Tibial nerve (tissue), 4 donors: ENCODE results near the gene AMPD1. TPM values are rescaled to one million over a fixed set of nuclear protein-coding genes. Genes with fewer than 3 reads are reported as not detected.

Source experiments
- DNase-seq, 2 donors: peaks; one replicate each; pipeline ENCODE4 v3.0.0-alpha.2; 2019; ENCODE audit warnings: low spot score in 2 of 2
- H3K27ac ChIP-seq, 4 donors: fragments of 200-600 bp; sonication (generic) in 3 of 4; one replicate each; pipeline ENCODE4 v1.5.1; 2017 to 2019; ENCODE audit warnings: mild to moderate bottlenecking in 1 of 4
- H3K27me3 ChIP-seq, 2 donors: fragments of 200-600 bp; sonication (generic) in 1 of 2; one replicate each; pipeline versions ENCODE4 v1.5.1 to v1.6.0; 2017 to 2019
- H3K36me3 ChIP-seq, 3 donors: fragments of 200-600 bp; sonication (generic); one replicate each; pipeline ENCODE4 v1.5.1; 2018 to 2019
- H3K4me1 ChIP-seq, 4 donors: fragments of 200-600 bp; sonication (generic) in 3 of 4; one replicate each; pipeline ENCODE4 v1.5.1; 2017 to 2019
- H3K4me3 ChIP-seq, 4 donors: fragments of 200-600 bp; sonication (generic) in 3 of 4; one replicate each; pipeline ENCODE4 v1.5.1; 2017 to 2019; ENCODE audit warnings: mild to moderate bottlenecking in 1 of 4, moderate library complexity in 1 of 4
- H3K9me3 ChIP-seq, 4 donors: fragments of 200-600 bp; sonication (generic) in 3 of 4; one replicate each; pipeline ENCODE4 v1.5.1; 2017 to 2019
- EP300 ChIP-seq, 2 donors: sonication (generic); formaldehyde crosslinking; IDR thresholded peaks; one replicate each; pipeline ENCODE4 v1.6.1; 2017; ENCODE audit warnings: antibody characterized with exemption in 2 of 2, mild to moderate bottlenecking in 1 of 2
- POLR2A ChIP-seq, 2 donors: fragments of 450-650 bp; IDR thresholded peaks; one replicate each; pipeline ENCODE4 v1.6.1; 2017; ENCODE audit warnings: antibody characterized with exemption in 2 of 2, mild to moderate bottlenecking in 2 of 2, moderate library complexity in 2 of 2
- WGBS, 2 donors: methylation state at CpG; one replicate each; pipeline ENCODE4 v1.1.5; 2018; 5-methylcytosine and 5-hydroxymethylcytosine counted together
- total RNA-seq, 4 donors: library from RNA; depleted of rRNA; stranded (reverse); fragments of >200 nt; gene quantifications; one replicate each; pipeline ENCODE4 v1.1.0, GENCODE V29; 2016
- TF ChIP-seq, protein P1 (sequence below), 5 experiments: fragments of 200-600 bp in 3 of 5; fragments of 450-650 bp in 2 of 5; sonication (generic) in 3 of 5; IDR thresholded peaks; one replicate each; pipeline ENCODE4 v1.5.1; 2016 to 2019; ENCODE audit warnings: antibody characterized with exemption in 5 of 5, mild to moderate bottlenecking in 3 of 5, moderate library complexity in 2 of 5

AMPD1 gene
- not detected for total RNA-seq

DNA sequence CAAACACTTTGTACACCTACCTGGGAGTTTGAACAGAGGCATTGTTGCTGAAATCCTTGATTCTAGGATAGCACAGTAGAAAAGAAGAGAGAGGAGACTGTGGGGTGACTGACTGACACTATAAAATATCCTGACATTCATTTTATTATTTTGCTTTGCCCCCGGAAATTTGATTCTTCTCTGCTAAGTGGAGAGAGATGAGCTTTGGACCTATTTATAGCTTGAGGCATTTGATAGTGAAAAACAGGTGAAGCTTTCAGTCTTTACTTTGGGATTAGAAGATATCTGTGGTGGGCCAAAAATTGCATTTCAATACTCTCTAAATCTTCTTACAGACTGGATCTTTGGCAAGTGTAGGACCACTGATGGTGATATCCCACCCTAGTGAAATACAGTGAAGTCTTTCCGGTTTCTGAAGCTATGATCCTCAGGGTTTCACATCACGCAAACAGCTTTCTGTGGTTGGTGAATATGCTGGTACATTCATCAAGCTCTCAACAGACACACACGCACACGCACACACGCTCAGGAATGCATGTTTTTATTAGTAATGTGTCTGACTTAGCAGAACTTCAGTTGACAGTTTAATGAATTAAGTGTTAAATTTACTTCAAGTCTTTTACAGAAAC lies at the start of gene AMPD1:
AMPD1 (minus strand) TSS at position 117 of the 629 bp plus-strand sequence; CDS start at position 42, 75 bp downstream.
- Histone ChIP-seq H3K27me3 (peaks cover 0 to 3% of the 10 kb centered on the region in 2 donors), H3K36me3 (no peaks in the 10 kb centered on the region), H3K27ac (no peak within 1 kb of the TSS), H3K9me3 (no peaks in the 10 kb centered on the region), H3K4me1 (no peaks in the 10 kb centered on the region), H3K4me3 (no peak within 1 kb of the TSS)
- no peak for DNase-seq
- WGBS, 2 donors = 78 to 80% methylated on average over 6 of the region's 6 CpGs
- TF ChIP-seq, protein P1, sequence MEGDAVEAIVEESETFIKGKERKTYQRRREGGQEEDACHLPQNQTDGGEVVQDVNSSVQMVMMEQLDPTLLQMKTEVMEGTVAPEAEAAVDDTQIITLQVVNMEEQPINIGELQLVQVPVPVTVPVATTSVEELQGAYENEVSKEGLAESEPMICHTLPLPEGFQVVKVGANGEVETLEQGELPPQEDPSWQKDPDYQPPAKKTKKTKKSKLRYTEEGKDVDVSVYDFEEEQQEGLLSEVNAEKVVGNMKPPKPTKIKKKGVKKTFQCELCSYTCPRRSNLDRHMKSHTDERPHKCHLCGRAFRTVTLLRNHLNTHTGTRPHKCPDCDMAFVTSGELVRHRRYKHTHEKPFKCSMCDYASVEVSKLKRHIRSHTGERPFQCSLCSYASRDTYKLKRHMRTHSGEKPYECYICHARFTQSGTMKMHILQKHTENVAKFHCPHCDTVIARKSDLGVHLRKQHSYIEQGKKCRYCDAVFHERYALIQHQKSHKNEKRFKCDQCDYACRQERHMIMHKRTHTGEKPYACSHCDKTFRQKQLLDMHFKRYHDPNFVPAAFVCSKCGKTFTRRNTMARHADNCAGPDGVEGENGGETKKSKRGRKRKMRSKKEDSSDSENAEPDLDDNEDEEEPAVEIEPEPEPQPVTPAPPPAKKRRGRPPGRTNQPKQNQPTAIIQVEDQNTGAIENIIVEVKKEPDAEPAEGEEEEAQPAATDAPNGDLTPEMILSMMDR (IDR thresholded peaks at IDR 0.05) = no peak
- no peak for TF ChIP-seq EP300 (IDR thresholded peaks at IDR 0.05)
- no peak for TF ChIP-seq POLR2A (IDR thresholded peaks at IDR 0.05)

DNA sequence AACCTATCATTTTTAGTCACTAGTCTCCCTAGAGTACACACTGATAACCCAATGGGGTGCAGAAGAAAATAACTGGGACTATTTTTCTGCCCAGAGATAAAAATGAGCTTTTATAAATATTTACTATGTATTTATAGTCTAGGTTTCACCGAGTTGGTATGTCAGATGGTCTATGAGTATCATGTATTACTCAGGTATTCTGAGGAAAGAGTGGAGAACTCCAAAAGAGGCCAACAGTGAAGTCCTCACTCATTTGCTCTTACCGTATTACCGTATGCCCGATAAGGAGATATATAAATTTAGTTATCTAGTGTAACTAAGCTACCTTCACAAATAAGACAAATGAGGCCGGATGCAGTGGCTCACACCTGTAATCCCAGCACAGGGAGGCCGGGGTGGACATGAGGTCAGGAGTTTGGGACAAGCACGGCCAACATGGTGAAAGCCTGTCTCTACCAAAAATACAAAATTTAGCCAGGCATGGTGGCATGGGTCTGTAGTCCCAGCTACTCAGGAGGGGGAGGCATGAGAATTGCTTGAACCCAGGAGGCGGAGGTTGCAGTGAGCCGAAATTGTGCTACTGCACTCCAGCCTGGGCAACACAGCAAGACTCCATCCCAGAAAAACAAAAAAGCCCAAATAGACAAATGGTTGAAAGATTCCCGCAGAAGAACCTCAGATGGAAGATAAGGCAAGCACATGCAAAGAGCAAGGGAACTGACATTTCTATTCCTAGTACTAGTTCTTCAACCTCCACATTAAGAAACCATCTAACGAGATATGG lies 46.8 kb upstream of the AMPD1 start:
- H3K27ac ChIP-seq = no peak overlapping the region
- no peak overlapping the region for H3K4me3 ChIP-seq
- 93 to 97% methylated on average over 11 of the region's 11 CpGs for WGBS, 2 donors
- DNase-seq = no peak
- no peaks in the 10 kb centered on the region for H3K27me3 ChIP-seq
- H3K36me3 ChIP-seq = peaks cover 0 to 53% (median 0%) of the 10 kb centered on the region in 3 donors
- no peak for TF ChIP-seq POLR2A (IDR thresholded peaks at IDR 0.05)
- TF ChIP-seq, protein P1 (IDR thresholded peaks at IDR 0.05) = no peak
- no peak for TF ChIP-seq EP300 (IDR thresholded peaks at IDR 0.05)
- no peaks in the 10 kb centered on the region for H3K9me3 ChIP-seq
- peaks cover 0 to 42% (median 2%) of the 10 kb centered on the region in 4 donors for H3K4me1 ChIP-seq

DNA sequence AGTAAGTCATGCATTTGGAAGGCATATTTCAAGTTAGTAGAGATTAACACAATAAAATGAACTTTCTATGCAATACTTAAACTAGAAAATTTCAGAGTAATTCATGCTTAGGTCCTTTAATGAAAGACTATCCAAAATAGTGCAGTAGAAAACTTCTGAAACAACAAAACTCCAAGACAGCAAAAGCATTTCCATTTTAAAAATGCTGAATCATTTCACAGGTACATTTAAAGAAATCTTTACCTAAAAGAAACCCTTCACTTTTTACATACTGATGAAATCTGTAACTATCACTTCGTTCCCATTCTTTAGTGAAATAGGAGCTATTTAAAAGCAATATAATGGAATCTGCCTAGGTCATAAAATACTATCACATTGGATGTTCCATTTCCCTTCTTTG lies 45.0 kb upstream of the AMPD1 start:
- no peaks in the 10 kb centered on the region for H3K27me3 ChIP-seq
- H3K27ac ChIP-seq = no peak overlapping the region
- H3K4me1 ChIP-seq = peaks cover 0 to 25% (median 2%) of the 10 kb centered on the region in 4 donors
- peaks cover 0 to 64% (median 0%) of the 10 kb centered on the region in 3 donors for H3K36me3 ChIP-seq
- H3K4me3 ChIP-seq = no peak overlapping the region
- no peaks in the 10 kb centered on the region for H3K9me3 ChIP-seq
- 95% methylated on average over 1 of the region's 1 CpG for WGBS, 2 donors
- TF ChIP-seq, protein P1 (IDR thresholded peaks at IDR 0.05) = no peak
- TF ChIP-seq POLR2A (IDR thresholded peaks at IDR 0.05) (no peak), EP300 (IDR thresholded peaks at IDR 0.05) (no peak)
- DNase-seq = no peak

DNA sequence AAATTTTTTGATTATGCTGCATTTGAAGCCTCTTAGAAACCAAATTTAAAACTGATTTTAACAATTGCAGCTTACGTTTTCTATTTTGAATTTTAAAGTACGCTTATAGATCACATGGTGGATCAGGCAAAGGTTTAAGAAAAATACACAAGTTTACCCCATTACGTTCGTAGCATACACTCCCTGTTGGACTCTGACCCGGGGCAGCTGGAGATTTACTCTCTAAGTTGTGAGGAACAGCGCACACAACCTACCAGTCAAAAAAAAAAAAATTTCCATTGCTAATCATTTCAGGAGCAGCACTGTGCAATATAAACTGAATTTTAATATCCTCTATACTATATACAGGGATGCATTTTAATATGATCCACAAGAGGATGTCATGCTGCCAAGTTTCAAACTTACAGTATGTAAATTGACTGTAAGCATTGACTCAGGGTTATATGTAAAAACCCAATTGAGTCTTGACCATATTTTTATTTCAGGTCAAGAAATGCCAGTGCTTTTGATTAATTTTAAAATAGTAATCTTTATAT lies 42.0 kb upstream of the AMPD1 start:
- H3K27me3 ChIP-seq = no peaks in the 10 kb centered on the region
- H3K9me3 ChIP-seq = no peaks in the 10 kb centered on the region
- 91 to 93% methylated on average over 6 of the region's 6 CpGs for WGBS, 2 donors
- H3K36me3 ChIP-seq = peaks cover 0 to 85% (median 6%) of the 10 kb centered on the region in 3 donors
- H3K4me1 ChIP-seq = peaks cover 0 to 7% (median 2%) of the 10 kb centered on the region in 4 donors
- H3K4me3 ChIP-seq = no peak overlapping the region
- no peak for TF ChIP-seq EP300 (IDR thresholded peaks at IDR 0.05)
- TF ChIP-seq, protein P1 (IDR thresholded peaks at IDR 0.05) = no peak
- no peak for TF ChIP-seq POLR2A (IDR thresholded peaks at IDR 0.05)
- DNase-seq = no peak
- H3K27ac ChIP-seq = no peak overlapping the region

DNA sequence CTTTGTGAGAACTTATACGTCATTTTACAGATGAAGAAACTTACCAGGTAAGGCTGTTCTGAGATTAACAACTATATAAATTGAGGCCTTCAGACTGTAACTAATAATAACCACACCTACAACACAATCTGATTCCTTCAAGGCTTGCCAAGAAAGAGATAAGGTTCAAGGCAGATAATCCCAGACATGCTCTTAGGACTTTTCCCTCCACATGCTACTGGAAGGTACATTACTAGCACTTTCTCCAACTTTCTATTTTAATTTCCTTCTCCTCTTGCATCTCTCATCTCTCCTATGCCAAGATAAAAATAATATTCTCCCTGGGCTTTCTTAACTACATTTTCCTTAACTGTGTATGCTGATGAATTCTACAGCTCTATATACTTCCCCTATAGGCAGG lies 40.1 kb upstream of the AMPD1 start:
- peaks cover 0 to 3% (median 0%) of the 10 kb centered on the region in 4 donors for H3K4me1 ChIP-seq
- no peak for TF ChIP-seq POLR2A (IDR thresholded peaks at IDR 0.05)
- TF ChIP-seq EP300 (IDR thresholded peaks at IDR 0.05) = no peak
- TF ChIP-seq, protein P1 (IDR thresholded peaks at IDR 0.05) = no peak
- no peak for DNase-seq
- H3K9me3 ChIP-seq = no peaks in the 10 kb centered on the region
- peaks cover 0 to 90% (median 9%) of the 10 kb centered on the region in 3 donors for H3K36me3 ChIP-seq
- H3K27me3 ChIP-seq = no peaks in the 10 kb centered on the region
- WGBS, 2 donors = 89 to 92% methylated on average over 1 of the region's 1 CpG
- H3K27ac ChIP-seq = no peak overlapping the region
- no peak overlapping the region for H3K4me3 ChIP-seq
